ENCODE results near the gene GEMIN4. TPM values are rescaled to one million over a fixed set of nuclear protein-coding genes. Genes with fewer than 3 reads are reported as not detected.

GEMIN4 gene
- total and polyA plus RNA-seq, 10 of the 15 experiments (the other 5 are each of a cell fraction or from before 2014, with no cell fraction given): 2.4 to 55.6 (median 34.5) TPM

DNA sequence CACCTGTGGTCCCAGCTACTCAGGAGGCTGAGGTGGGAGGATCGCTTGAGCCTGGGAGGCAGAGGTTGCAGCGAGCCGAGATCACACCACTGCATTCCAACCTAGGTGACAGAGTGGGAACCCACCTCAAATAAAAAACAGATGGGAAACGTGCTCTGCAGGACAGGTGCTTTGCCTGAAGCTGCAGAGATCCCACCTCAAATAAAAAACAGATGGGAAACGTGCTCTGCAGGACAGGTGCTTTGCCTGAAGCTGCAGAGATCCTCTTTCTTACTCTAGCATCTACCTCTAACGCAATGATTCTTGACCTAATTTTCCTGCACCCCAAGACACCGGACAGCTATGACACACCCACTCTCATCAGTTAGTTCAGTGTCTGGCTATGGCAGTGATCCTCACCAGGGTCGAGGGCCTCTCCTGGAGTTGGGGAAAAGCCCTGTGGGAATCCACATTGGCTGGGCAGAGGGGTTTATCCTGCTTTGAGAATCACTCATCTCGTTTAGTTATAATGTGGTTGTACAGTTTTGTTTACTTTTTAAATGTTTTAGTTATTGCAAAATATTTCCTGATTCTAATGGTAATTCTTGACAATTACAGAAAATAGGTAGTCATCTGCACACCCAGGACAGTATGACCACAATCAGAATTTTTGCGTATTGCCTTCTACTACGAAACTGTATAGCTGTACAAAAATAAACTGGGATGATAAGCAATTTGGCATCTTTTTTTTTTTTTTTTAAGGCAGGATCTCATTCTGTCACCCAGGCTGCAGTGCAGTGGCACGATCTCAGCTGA, 48.8 kb downstream of the GEMIN4 start:
- H3K4me2 ChIP-seq (ENCODE audit: control insufficient read depth, insufficient read depth): no peak overlapping the region
- ChIA-PET CTCF (interaction anchor here (1.1 to 9.6 kb wide), 5 partner anchors 8 to 292 kb away, joined by 3 to 210 read pairs (median 3); partner anchors contain the start of gene VPS53), SMC1A (ENCODE audit: uncharacterized antibody, unreplicated experiment) (interaction anchor here (6.4 kb wide), 1 partner anchor 292 kb away, joined by 99 read pairs; a partner anchor contains a TSS), RAD21 (ENCODE audit: unreplicated experiment) (interaction anchor here (0.9 to 9.9 kb wide), 2 partner anchors 10 to 291 kb away, joined by 8 to 104 read pairs; no protein-coding TSS in a partner anchor), POLR2A (interaction anchor here (0.7 kb wide), 1 partner anchor 52 kb away, joined by 3 read pairs; no protein-coding TSS in a partner anchor)
- no peaks in the 10 kb centered on the region for H3K79me2 ChIP-seq (ENCODE audit: control insufficient read depth, insufficient read depth, low read length)
- H2AFZ ChIP-seq (ENCODE audit: control insufficient read depth, low read depth, low read length): no peak overlapping the region
- no peak overlapping the region for H3K4me3 ChIP-seq
- WGBS (ENCODE audit: insufficient coverage, insufficient replicate concordance, low lambda C conversion rate, missing lambda C conversion rate): 89% methylated on average over 12 of the region's 12 CpGs
- H3K27ac ChIP-seq (ENCODE audit: control insufficient read depth, insufficient read depth): no peak overlapping the region
- TF ChIP-seq RBBP5 (conservative IDR thresholded peaks at IDR 0.05): no peak
- TF ChIP-seq POU2F2 (IDR thresholded peaks at IDR 0.05; ENCODE audit: borderline replicate concordance, low read depth, low read length): no peak
- no peak for TF ChIP-seq WRNIP1 (IDR thresholded peaks at IDR 0.05; ENCODE audit: borderline replicate concordance, low read depth, low read length)
- TF ChIP-seq POLR2AphosphoS2 (IDR thresholded peaks at IDR 0.05; ENCODE audit: low read depth, low read length): no peak
- TF ChIP-seq GATAD2B (conservative IDR thresholded peaks at IDR 0.05; ENCODE audit: low read depth): no peak
- TF ChIP-seq NFYB (IDR thresholded peaks at IDR 0.05; ENCODE audit: insufficient read depth, low read depth, low read length): no peak
- TF ChIP-seq NBN (IDR thresholded peaks at IDR 0.05): no peak
- TF ChIP-seq IKZF2 (IDR thresholded peaks at IDR 0.05): no peak
- TF ChIP-seq, protein P1, sequence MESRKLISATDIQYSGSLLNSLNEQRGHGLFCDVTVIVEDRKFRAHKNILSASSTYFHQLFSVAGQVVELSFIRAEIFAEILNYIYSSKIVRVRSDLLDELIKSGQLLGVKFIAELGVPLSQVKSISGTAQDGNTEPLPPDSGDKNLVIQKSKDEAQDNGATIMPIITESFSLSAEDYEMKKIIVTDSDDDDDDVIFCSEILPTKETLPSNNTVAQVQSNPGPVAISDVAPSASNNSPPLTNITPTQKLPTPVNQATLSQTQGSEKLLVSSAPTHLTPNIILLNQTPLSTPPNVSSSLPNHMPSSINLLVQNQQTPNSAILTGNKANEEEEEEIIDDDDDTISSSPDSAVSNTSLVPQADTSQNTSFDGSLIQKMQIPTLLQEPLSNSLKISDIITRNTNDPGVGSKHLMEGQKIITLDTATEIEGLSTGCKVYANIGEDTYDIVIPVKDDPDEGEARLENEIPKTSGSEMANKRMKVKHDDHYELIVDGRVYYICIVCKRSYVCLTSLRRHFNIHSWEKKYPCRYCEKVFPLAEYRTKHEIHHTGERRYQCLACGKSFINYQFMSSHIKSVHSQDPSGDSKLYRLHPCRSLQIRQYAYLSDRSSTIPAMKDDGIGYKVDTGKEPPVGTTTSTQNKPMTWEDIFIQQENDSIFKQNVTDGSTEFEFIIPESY (IDR thresholded peaks at IDR 0.05): no peak
- no peak for TF ChIP-seq FOXM1 (IDR thresholded peaks at IDR 0.05; ENCODE audit: low read depth, low read length)
- TF ChIP-seq, protein P2, sequence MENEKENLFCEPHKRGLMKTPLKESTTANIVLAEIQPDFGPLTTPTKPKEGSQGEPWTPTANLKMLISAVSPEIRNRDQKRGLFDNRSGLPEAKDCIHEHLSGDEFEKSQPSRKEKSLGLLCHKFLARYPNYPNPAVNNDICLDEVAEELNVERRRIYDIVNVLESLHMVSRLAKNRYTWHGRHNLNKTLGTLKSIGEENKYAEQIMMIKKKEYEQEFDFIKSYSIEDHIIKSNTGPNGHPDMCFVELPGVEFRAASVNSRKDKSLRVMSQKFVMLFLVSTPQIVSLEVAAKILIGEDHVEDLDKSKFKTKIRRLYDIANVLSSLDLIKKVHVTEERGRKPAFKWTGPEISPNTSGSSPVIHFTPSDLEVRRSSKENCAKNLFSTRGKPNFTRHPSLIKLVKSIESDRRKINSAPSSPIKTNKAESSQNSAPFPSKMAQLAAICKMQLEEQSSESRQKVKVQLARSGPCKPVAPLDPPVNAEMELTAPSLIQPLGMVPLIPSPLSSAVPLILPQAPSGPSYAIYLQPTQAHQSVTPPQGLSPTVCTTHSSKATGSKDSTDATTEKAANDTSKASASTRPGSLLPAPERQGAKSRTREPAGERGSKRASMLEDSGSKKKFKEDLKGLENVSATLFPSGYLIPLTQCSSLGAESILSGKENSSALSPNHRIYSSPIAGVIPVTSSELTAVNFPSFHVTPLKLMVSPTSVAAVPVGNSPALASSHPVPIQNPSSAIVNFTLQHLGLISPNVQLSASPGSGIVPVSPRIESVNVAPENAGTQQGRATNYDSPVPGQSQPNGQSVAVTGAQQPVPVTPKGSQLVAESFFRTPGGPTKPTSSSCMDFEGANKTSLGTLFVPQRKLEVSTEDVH (IDR thresholded peaks at IDR 0.05; ENCODE audit: low read depth, partially characterized antibody): no peak
- no peak for FAIRE-seq
- H3K4me1 ChIP-seq (ENCODE audit: control insufficient read depth, insufficient read depth, low read length): no peaks in the 10 kb centered on the region
- no peak for DNase-seq (ENCODE audit: low read depth, low spot score)
- H3K9ac ChIP-seq (ENCODE audit: control insufficient read depth, insufficient read depth, low read length): no peak overlapping the region
- peaks cover 2 to 16% of the 10 kb centered on the region in 2 experiments; a peak in 3 of 4 replicates for H3K36me3 ChIP-seq (ENCODE audit: control insufficient read depth in 2 of 2, insufficient read depth in 2 of 2, low read length in 1 of 2)
- no TSS peak for BruUV-seq (replicated peaks)
- no peaks in the 10 kb centered on the region for H3K9me3 ChIP-seq (replicated peaks; ENCODE audit: control insufficient read depth, insufficient read depth, low read length)
- H3K27me3 ChIP-seq (replicated peaks in 1 of 2; ENCODE audit: control insufficient read depth in 2 of 2, insufficient read depth in 2 of 2, low read length in 1 of 2): no peaks in the 10 kb centered on the region
- in situ Hi-C loops (cut with MboI): loop anchor here (5.0 kb wide), 1 partner anchor 291 kb away; a partner anchor contains a TSS
- ATAC-seq: no peak
- intact Hi-C loops (cut with micrococcal nuclease; ENCODE audit: unreplicated experiment): loop anchor here (5.0 kb wide), 1 partner anchor 541 kb away; no protein-coding TSS in a partner anchor
- H4K20me1 ChIP-seq (ENCODE audit: control insufficient read depth, insufficient read depth): no peaks in the 10 kb centered on the region
